HAP-1 (cell line): Measurements from ENCODE around the gene FAM229A.

Source experiments
- DNase-seq, 2 experiments: peaks; one replicate each; pipeline ENCODE4 v3.0.0-alpha.2; 2016 to 2020; ENCODE audit warnings: low spot score in 2 of 2
- H3K27me3 ChIP-seq: fragments of 250-450 bp; sonication (Bioruptor Pico); 2 replicates; pipeline ENCODE4 v1.5.1; 2020; ENCODE audit warnings: low read depth, mild to moderate bottlenecking, moderate library complexity
- H3K36me3 ChIP-seq: fragments of 250-450 bp; sonication (Bioruptor Pico); replicated peaks from 2 replicates; pipeline ENCODE4 v1.5.1; 2020; ENCODE audit warnings: mild to moderate bottlenecking
- H3K4me1 ChIP-seq: fragments of 250-450 bp; sonication (Bioruptor Pico); 2 replicates; pipeline ENCODE4 v1.5.1; 2020; ENCODE audit warnings: mild to moderate bottlenecking
- H3K4me3 ChIP-seq: fragments of 250-450 bp; sonication (Bioruptor Pico); 2 replicates; pipeline ENCODE4 v1.5.1; 2020; ENCODE audit warnings: mild to moderate bottlenecking, moderate library complexity
- H3K9me3 ChIP-seq: fragments of 250-450 bp; sonication (Bioruptor Pico); 2 replicates; pipeline ENCODE4 v1.5.1; 2020; ENCODE audit warnings: mild to moderate bottlenecking, moderate library complexity
- in situ Hi-C: fragments of 300-500 bp; cut with MboI; formaldehyde crosslinking; loops from 3 replicates; pipeline ENCODE4 v1.14.3; 2020; ENCODE audit warnings: low sequenced_read_pairs, inconsistent platforms, mixed read lengths

The FAM229A gene

DNA sequence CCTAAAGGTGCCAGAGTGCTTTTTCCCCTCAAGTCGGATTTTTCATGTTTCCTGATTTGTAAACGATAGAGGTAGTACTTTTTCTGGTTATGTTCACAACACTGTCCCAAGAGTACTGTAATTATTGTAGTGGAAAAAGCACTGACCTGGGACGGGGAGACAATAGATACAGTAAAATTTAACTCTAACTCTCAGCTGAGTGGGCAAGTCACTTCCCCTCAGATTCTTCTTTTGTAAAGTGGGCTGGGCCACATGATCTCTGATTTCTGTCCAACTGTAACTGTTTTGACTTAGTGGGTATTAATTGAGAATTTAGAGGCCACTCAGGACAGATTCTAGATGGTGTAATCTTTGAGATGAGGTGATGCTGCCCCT lies 45.4 kb downstream of the FAM229A start:
- Histone ChIP-seq H3K4me1 (no peaks in the 10 kb centered on the region), H3K27me3 (no peaks in the 10 kb centered on the region), H3K9me3 (no peaks in the 10 kb centered on the region), H3K4me3 (no peak overlapping the region), H3K36me3 (peaks cover 40% of the 10 kb centered on the region)
- DNase-seq: no peak
- in situ Hi-C loops: no loop called here

DNA sequence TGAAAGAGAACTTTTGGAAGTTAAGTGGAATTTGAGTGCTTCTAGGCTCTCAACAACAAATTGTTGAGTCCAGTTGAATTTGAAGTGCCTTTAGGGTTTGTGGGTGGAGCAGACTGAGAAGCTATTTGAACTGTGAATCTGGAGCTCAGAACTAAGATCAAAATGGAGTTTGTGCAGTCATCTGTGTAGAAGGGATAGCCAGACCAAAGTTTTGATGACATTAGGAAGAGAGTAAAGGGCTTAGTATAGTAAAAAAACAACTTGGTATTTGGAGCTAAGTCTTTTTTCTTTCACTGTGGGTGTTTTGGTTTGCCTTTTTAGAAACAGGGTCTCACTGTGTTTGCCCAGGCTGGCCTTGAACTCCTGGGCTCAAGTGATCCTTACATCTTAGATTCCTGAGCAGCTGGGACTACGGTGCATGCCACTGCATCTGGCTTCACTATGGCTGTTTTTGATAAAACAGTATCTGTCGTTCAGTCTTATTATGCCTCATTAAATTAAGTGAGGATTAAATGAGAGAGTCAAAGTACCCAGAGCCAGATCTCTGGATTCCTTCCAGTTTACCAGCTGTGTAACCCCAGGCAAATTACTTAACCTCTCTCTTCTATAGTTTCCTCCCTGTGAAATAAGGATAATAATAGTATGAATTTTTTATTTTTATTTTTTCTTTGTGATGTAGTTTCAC lies 50.4 kb downstream of the FAM229A start:
- in situ Hi-C loops: no loop called here
- no peak for DNase-seq
- Histone ChIP-seq H3K27me3 (no peaks in the 10 kb centered on the region), H3K36me3 (peaks cover 16% of the 10 kb centered on the region), H3K9me3 (no peaks in the 10 kb centered on the region), H3K4me1 (no peaks in the 10 kb centered on the region; the same call in 1 of the 2 replicates), H3K4me3 (no peak overlapping the region)
